Urinary bladder (tissue), 4 donors: ENCODE results near the gene ANKS3. TPM values are rescaled to one million over a fixed set of nuclear protein-coding genes. Genes with fewer than 3 reads are reported as not detected.
A peak's percentile ranks its signal among the peaks of the same experiment; 100 is the strongest.

Experiments
- DNase-seq: peaks from one replicate; pipeline ENCODE4 v3.0.0-alpha.2; 2015; ENCODE audit errors: extremely low spot score
- H3K27ac ChIP-seq: one replicate; pipeline ENCODE4 v1.5.1; 2013; ENCODE audit warnings: low read depth, mild to moderate bottlenecking, moderate library complexity
- H3K36me3 ChIP-seq: one replicate; pipeline ENCODE4 v1.6.1; 2013; ENCODE audit warnings: mild to moderate bottlenecking, moderate library complexity; ENCODE audit not compliant: insufficient read depth
- H3K4me1 ChIP-seq: one replicate; pipeline ENCODE4 v1.6.1; 2013; ENCODE audit warnings: mild to moderate bottlenecking, moderate library complexity; ENCODE audit not compliant: insufficient read depth
- H3K4me3 ChIP-seq: one replicate; pipeline ENCODE4 v1.5.1; 2013; ENCODE audit warnings: low read depth, low read length
- WGBS: extraction: QIAGEN DNeasy Blood & Tissue Kit; methylation state at CpG from one replicate; pipeline ENCODE4 v1.1.7; 2013; 5-methylcytosine and 5-hydroxymethylcytosine counted together
- polyA plus RNA-seq: library from polyadenylated mRNA; stranded (reverse); fragments of 200-250 nt; gene quantifications from one replicate; pipeline ENCODE4 v1.2.3, GENCODE V29; 2013
- total RNA-seq: library from RNA; depleted of rRNA; stranded (reverse); fragments of >200 nt; gene quantifications from one replicate; pipeline ENCODE4 v1.2.3, GENCODE V29; 2014
- donor health status: healthy with polysubstance abuse.
- donor health status: healthy.

The ANKS3 gene
- total and polyA plus RNA-seq, 2 donors, result 21.6 to 22.1 TPM

- H3K36me3 ChIP-seq, result no peaks in the 10 kb centered on the region
Observed at GRCh38 chr16:4676831-4677230, 57.2 kb downstream of the ANKS3 start.

GRCh38 chr16:4675864-4676786 is 57.9 kb downstream of the ANKS3 start:
- DNase-seq, result no peak
- Histone ChIP-seq H3K4me1 (no peaks in the 10 kb centered on the region), H3K27ac (no peak overlapping the region), H3K36me3 (no peaks in the 10 kb centered on the region), H3K4me3 (no peak overlapping the region)
- WGBS, result 80% methylated on average over 23 of the region's 23 CpGs

More at GRCh38 chr16:4676831-4677230, 57.2 kb downstream of the ANKS3 start:
- H3K4me3 ChIP-seq, result no peak overlapping the region
- no peaks in the 10 kb centered on the region for H3K4me1 ChIP-seq
- DNase-seq, result no peak
- no peak overlapping the region for H3K27ac ChIP-seq
- WGBS, result 77% methylated on average over 11 of the region's 11 CpGs

GRCh38 chr16:4674926-4675530 is 59.0 kb downstream of the ANKS3 start:
- Histone ChIP-seq H3K27ac (no peak overlapping the region), H3K4me1 (no peaks in the 10 kb centered on the region), H3K4me3 (no peak overlapping the region), H3K36me3 (no peaks in the 10 kb centered on the region)
- WGBS, result 96% methylated on average over 9 of the region's 9 CpGs
- DNase-seq, result no peak

GRCh38 chr16:4673387-4674046 is 60.6 kb downstream of the ANKS3 start:
- no peak overlapping the region for H3K4me3 ChIP-seq
- WGBS, result 91% methylated on average over 33 of the region's 33 CpGs
- DNase-seq, result no peak
- H3K4me1 ChIP-seq, result no peaks in the 10 kb centered on the region
- H3K36me3 ChIP-seq, result no peaks in the 10 kb centered on the region
- no peak overlapping the region for H3K27ac ChIP-seq

- Histone ChIP-seq H3K36me3 (peaks cover 1% of the 10 kb centered on the region), H3K4me3 (no peak overlapping the region), H3K4me1 (no peaks in the 10 kb centered on the region), H3K27ac (no peak overlapping the region)
- WGBS, result 95% methylated on average over 10 of the region's 10 CpGs
- DNase-seq, result no peak
Observed at GRCh38 chr16:4668313-4668960, 65.6 kb downstream of the ANKS3 start.

- Histone ChIP-seq H3K27ac (no peak overlapping the region), H3K36me3 (peaks cover 1% of the 10 kb centered on the region), H3K4me3 (no peak overlapping the region), H3K4me1 (no peaks in the 10 kb centered on the region)
- 90% methylated on average over 20 of the region's 20 CpGs for WGBS
- DNase-seq, result no peak
Observed at GRCh38 chr16:4667203-4667963, 66.7 kb downstream of the ANKS3 start.

GRCh38 chr16:4666537-4667202 is 67.4 kb downstream of the ANKS3 start:
- 89% methylated on average over 20 of the region's 20 CpGs for WGBS
- Histone ChIP-seq H3K4me3 (no peak overlapping the region), H3K36me3 (peaks cover 1% of the 10 kb centered on the region), H3K4me1 (no peaks in the 10 kb centered on the region), H3K27ac (no peak overlapping the region)
- no peak for DNase-seq

GRCh38 chr16:4664538-4665418 is 69.3 kb downstream of the ANKS3 start:
- Histone ChIP-seq H3K4me3 (no peak overlapping the region), H3K36me3 (peaks cover 1% of the 10 kb centered on the region), H3K4me1 (no peaks in the 10 kb centered on the region), H3K27ac (peak overlapping the region; percentile 57)
- WGBS, result 65% methylated on average over 26 of the region's 26 CpGs
- DNase-seq, result no peak

GRCh38 chr16:4663777-4664465 is 70.2 kb downstream of the ANKS3 start:
- peaks cover 1% of the 10 kb centered on the region for H3K36me3 ChIP-seq

GRCh38 chr16:4663465-4663776 is 70.7 kb downstream of the ANKS3 start:
- H3K36me3 ChIP-seq, result peaks cover 1% of the 10 kb centered on the region
- H3K4me3 ChIP-seq, result no peak overlapping the region
- no peaks in the 10 kb centered on the region for H3K4me1 ChIP-seq
- no peak overlapping the region for H3K27ac ChIP-seq
- DNase-seq, result no peak
- 75% methylated on average over 5 of the region's 5 CpGs for WGBS

More at GRCh38 chr16:4663777-4664465, 70.2 kb downstream of the ANKS3 start:
- Histone ChIP-seq H3K4me3 (no peak overlapping the region), H3K4me1 (no peaks in the 10 kb centered on the region), H3K27ac (no peak overlapping the region)
- 78% methylated on average over 25 of the region's 25 CpGs for WGBS
- DNase-seq, result no peak

GRCh38 chr16:4661661-4662060 is 72.4 kb downstream of the ANKS3 start:
- H3K4me3 ChIP-seq, result no peak overlapping the region
- no peaks in the 10 kb centered on the region for H3K4me1 ChIP-seq
- WGBS, result 86% methylated on average over 11 of the region's 11 CpGs
- no peak overlapping the region for H3K27ac ChIP-seq
- peaks cover 1% of the 10 kb centered on the region for H3K36me3 ChIP-seq
- no peak for DNase-seq
